HCT116 (cell line): Measurements from ENCODE around the gene CTBP2.

Source experiments
- CEBPB ChIP-seq: IDR thresholded peaks from 2 replicates; pipeline ENCODE4 v1.6.1; 2012; ENCODE audit warnings: low read depth
- CTCF ChIP-seq, 3 experiments: fragments of 200-600 bp in 1 of 3; sonication (generic) in 1 of 3; IDR thresholded peaks in 2 of 3; conservative IDR thresholded peaks in 1 of 3; 2 replicates each; pipeline ENCODE4 v1.5.1; 2012 to 2017; ENCODE audit warnings: low read depth in 2 of 3, low read length in 2 of 3, antibody characterized with exemption in 1 of 3, borderline replicate concordance in 1 of 3, control low read depth in 1 of 3, mild to moderate bottlenecking in 1 of 3, mixed read lengths in 1 of 3, mixed run types in 1 of 3, moderate library complexity in 1 of 3; ENCODE audit not compliant: insufficient read depth in 1 of 3
- EGR1 ChIP-seq: IDR thresholded peaks from 2 replicates; pipeline ENCODE4 v1.6.1; 2012; ENCODE audit warnings: low read depth
- EZH2 ChIP-seq: fragments of 200-600 bp; sonication (generic); IDR thresholded peaks from 2 replicates; pipeline ENCODE4 v1.6.1; 2017; ENCODE audit warnings: antibody characterized with exemption, mixed run types
- EZH2phosphoT487 ChIP-seq: fragments of 200-600 bp; IDR thresholded peaks from 2 replicates; pipeline ENCODE4 v1.6.1; 2018; ENCODE audit warnings: antibody characterized with exemption, borderline replicate concordance
- JUND ChIP-seq: IDR thresholded peaks from 2 replicates; pipeline ENCODE4 v1.6.1; 2012
- POLR2A ChIP-seq: IDR thresholded peaks from 2 replicates; pipeline ENCODE4 v1.7.0; 2011; ENCODE audit warnings: borderline replicate concordance; ENCODE audit not compliant: insufficient read depth, insufficient read length; ENCODE audit errors: extremely low read depth
- POLR2AphosphoS5 ChIP-seq: IDR thresholded peaks from 2 replicates; pipeline ENCODE4 v1.6.1; 2011; ENCODE audit warnings: mild to moderate bottlenecking, low read depth, low read length, moderate library complexity
- REST ChIP-seq: IDR thresholded peaks from 2 replicates; pipeline ENCODE4 v1.6.1; 2012; ENCODE audit warnings: low read depth
- SIN3A ChIP-seq: IDR thresholded peaks from 2 replicates; pipeline ENCODE4 v1.6.1; 2012; ENCODE audit warnings: low read depth
- SP1 ChIP-seq: IDR thresholded peaks from 2 replicates; pipeline ENCODE4 v1.6.1; 2012; ENCODE audit warnings: low read depth
- SRF ChIP-seq: IDR thresholded peaks from 2 replicates; pipeline ENCODE4 v1.6.1; 2012; ENCODE audit warnings: low read depth
- YY1 ChIP-seq: IDR thresholded peaks from 2 replicates; pipeline ENCODE4 v1.6.1; 2011; ENCODE audit warnings: low read length, low read depth, moderate library complexity, mild to moderate bottlenecking; ENCODE audit not compliant: insufficient replicate concordance; ENCODE audit errors: extremely low read depth
- TF ChIP-seq, protein P1 (sequence below): IDR thresholded peaks from 2 replicates; pipeline ENCODE4 v1.6.1; 2011; ENCODE audit warnings: mild to moderate bottlenecking, low read length, moderate library complexity; ENCODE audit not compliant: insufficient replicate concordance; ENCODE audit errors: extremely low read depth

DNA sequence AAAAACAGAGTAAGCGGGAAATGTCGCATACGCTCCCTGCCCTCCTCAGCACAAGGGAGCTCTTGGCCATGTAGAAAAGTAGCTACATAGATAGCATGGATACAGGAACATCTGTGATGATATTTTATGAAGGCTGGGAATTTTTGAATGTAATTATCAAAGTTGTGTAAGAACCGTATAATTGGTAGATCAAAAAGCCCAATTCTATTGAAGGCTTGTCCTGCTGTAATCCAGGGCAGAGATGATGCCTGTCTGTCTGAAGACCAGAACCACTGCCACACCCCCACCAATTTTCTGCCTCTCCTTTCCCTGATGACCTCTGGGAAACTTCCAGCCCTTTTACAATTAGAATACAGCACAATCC is 167.0 kb downstream of the CTBP2 start:
- TF ChIP-seq POLR2A (no peak), CTCF (IDR thresholded peaks at IDR 0.05 in 2 of 3, conservative IDR thresholded peaks at IDR 0.05 in 1 of 3; ENCODE audit: borderline replicate concordance in 1 of 3, insufficient read depth in 1 of 3, low read depth in 2 of 3, low read length in 2 of 3) (no peak), POLR2AphosphoS5 (no peak), EZH2 (no peak), CEBPB (no peak), YY1 (no peak), EZH2phosphoT487 (no peak), SP1 (no peak), REST (no peak), EGR1 (no peak), SIN3A (no peak), SRF (no peak), JUND (no peak)
- TF ChIP-seq, protein P1, sequence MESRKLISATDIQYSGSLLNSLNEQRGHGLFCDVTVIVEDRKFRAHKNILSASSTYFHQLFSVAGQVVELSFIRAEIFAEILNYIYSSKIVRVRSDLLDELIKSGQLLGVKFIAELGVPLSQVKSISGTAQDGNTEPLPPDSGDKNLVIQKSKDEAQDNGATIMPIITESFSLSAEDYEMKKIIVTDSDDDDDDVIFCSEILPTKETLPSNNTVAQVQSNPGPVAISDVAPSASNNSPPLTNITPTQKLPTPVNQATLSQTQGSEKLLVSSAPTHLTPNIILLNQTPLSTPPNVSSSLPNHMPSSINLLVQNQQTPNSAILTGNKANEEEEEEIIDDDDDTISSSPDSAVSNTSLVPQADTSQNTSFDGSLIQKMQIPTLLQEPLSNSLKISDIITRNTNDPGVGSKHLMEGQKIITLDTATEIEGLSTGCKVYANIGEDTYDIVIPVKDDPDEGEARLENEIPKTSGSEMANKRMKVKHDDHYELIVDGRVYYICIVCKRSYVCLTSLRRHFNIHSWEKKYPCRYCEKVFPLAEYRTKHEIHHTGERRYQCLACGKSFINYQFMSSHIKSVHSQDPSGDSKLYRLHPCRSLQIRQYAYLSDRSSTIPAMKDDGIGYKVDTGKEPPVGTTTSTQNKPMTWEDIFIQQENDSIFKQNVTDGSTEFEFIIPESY = no peak
